Measurements from ENCODE around the gene SRGAP3.

SRGAP3 gene

GRCh38 chr3:9075762-9076161, 173.7 kb downstream of the SRGAP3 start:
- DNase-seq (ENCODE audit: low read depth) = no peak
- TF ChIP-seq CTCF (IDR thresholded peaks at IDR 0.05; ENCODE audit: insufficient read depth, low read depth, low read length, missing control alignments) = no peak
- no peak overlapping the region for H3K4me3 ChIP-seq (ENCODE audit: low read depth, low read length)

- H3K4me3 ChIP-seq (ENCODE audit: low read depth, low read length) = no peak overlapping the region
- TF ChIP-seq CTCF (IDR thresholded peaks at IDR 0.05; ENCODE audit: insufficient read depth, low read depth, low read length, missing control alignments) = no peak
- no peak for DNase-seq (ENCODE audit: low read depth)
Observed at GRCh38 chr3:9074079-9074478, 175.4 kb downstream of the SRGAP3 start.

GRCh38 chr3:9072667-9073009, 176.8 kb downstream of the SRGAP3 start:
- no peak for TF ChIP-seq CTCF (IDR thresholded peaks at IDR 0.05; ENCODE audit: insufficient read depth, low read depth, low read length, missing control alignments)
- DNase-seq (ENCODE audit: low read depth) = no peak
- H3K4me3 ChIP-seq (ENCODE audit: low read depth, low read length) = no peak overlapping the region

GRCh38 chr3:9071936-9072666, 177.3 kb downstream of the SRGAP3 start:
- no peak for TF ChIP-seq CTCF (IDR thresholded peaks at IDR 0.05; ENCODE audit: insufficient read depth, low read depth, low read length, missing control alignments)

GRCh38 chr3:9070961-9071360, 178.5 kb downstream of the SRGAP3 start:
- H3K4me3 ChIP-seq (ENCODE audit: low read depth, low read length) = no peak overlapping the region
- no peak for TF ChIP-seq CTCF (IDR thresholded peaks at IDR 0.05; ENCODE audit: insufficient read depth, low read depth, low read length, missing control alignments)
- no peak for DNase-seq (ENCODE audit: low read depth)

More at GRCh38 chr3:9071936-9072666, 177.3 kb downstream of the SRGAP3 start:
- DNase-seq (ENCODE audit: low read depth) = no peak
- no peak overlapping the region for H3K4me3 ChIP-seq (ENCODE audit: low read depth, low read length)

GRCh38 chr3:9069971-9070370, 179.5 kb downstream of the SRGAP3 start:
- no peak for DNase-seq (ENCODE audit: low read depth)
- TF ChIP-seq CTCF (IDR thresholded peaks at IDR 0.05; ENCODE audit: insufficient read depth, low read depth, low read length, missing control alignments) = no peak
- no peak overlapping the region for H3K4me3 ChIP-seq (ENCODE audit: low read depth, low read length)

- no peak for TF ChIP-seq CTCF (IDR thresholded peaks at IDR 0.05; ENCODE audit: insufficient read depth, low read depth, low read length, missing control alignments)
- no peak overlapping the region for H3K4me3 ChIP-seq (ENCODE audit: low read depth, low read length)
- no peak for DNase-seq (ENCODE audit: low read depth)
Observed at GRCh38 chr3:9068051-9068450, 181.4 kb downstream of the SRGAP3 start.
